Measurements from ENCODE around the gene ADNP2. TPM values are rescaled to one million over a fixed set of nuclear protein-coding genes. Genes with fewer than 3 reads are reported as not detected.

The ADNP2 gene
- total and polyA plus RNA-seq, 2 of the 4 experiments (the other 2 are of a cell fraction) = 5.6 to 18.3 TPM

GRCh38 chr18:80157708-80158343 is 48.8 kb downstream of the ADNP2 start:
- no peak overlapping the region for H2BK120ac ChIP-seq (ENCODE audit: low read depth, low read length)
- no peak overlapping the region for H3K23ac ChIP-seq (ENCODE audit: low read depth, low read length)
- intact Hi-C loops (cut with micrococcal nuclease) (loop anchor here (1.0 to 2.0 kb wide), 2 partner anchors 21 to 99 kb away; no protein-coding TSS in a partner anchor), in situ Hi-C loops (cut with MboI; ENCODE audit: low sequenced_read_pairs) (no loop called here), dilution Hi-C loops (cut with HindIII; ENCODE audit: low sequenced_read_pairs, unreplicated experiment) (no loop called here)
- no peaks in the 10 kb centered on the region for H3K9me3 ChIP-seq (ENCODE audit: control insufficient read depth, insufficient read depth, low read length)
- H3K79me1 ChIP-seq (ENCODE audit: low read depth in 1 of 2, low read length in 2 of 2) = peaks cover 5 to 6% of the 10 kb centered on the region in 2 experiments; a peak in 2 of 4 replicates
- H4K91ac ChIP-seq (ENCODE audit: insufficient read depth, low read depth, low read length) = no peak overlapping the region
- 100% methylated on average over 2 of the region's 8 CpGs; no CpG with 5 or more reads in 1 of the 2 experiments for WGBS, 2 experiments (ENCODE audit: extremely low coverage in 2 of 2, insufficient read length in 1 of 2)
- H3K4ac ChIP-seq (ENCODE audit: low read depth, low read length) = no peak overlapping the region
- ATAC-seq (ENCODE audit: low read depth) (peak; percentile 84), DNase-seq (peak; percentile 74)
- no peak overlapping the region for H3K27ac ChIP-seq (ENCODE audit: insufficient read depth, low read length)
- H2AK9ac ChIP-seq (replicated peaks; ENCODE audit: low read depth, low read length, poor library complexity) = no peak overlapping the region
- no peak overlapping the region for H3K4me3 ChIP-seq (ENCODE audit: insufficient read depth, low read depth, low read length)
- no peak overlapping the region for H2BK15ac ChIP-seq (ENCODE audit: low read depth, low read length)
- no peaks in the 10 kb centered on the region for H3K9me1 ChIP-seq (ENCODE audit: insufficient read depth, low read length)
- H3K18ac ChIP-seq (ENCODE audit: low read depth, low read length) = no peak overlapping the region
- peaks cover 1% of the 10 kb centered on the region; the same call in 1 of the 2 replicates for H3K36me3 ChIP-seq (ENCODE audit: control insufficient read depth, insufficient read depth, low read length)
- H3K4me1 ChIP-seq (ENCODE audit: control insufficient read depth, insufficient read depth, low read length) = no peaks in the 10 kb centered on the region
- TSS peak; percentile 68 for BruUV-seq (replicated peaks)
- no peak overlapping the region for H3K56ac ChIP-seq (ENCODE audit: extremely low read depth, insufficient read depth, low read length)
- no peaks in the 10 kb centered on the region for H3K27me3 ChIP-seq (ENCODE audit: control insufficient read depth, insufficient read depth, low read length)
- no peak overlapping the region for H4K8ac ChIP-seq (ENCODE audit: low read depth in 2 of 2, low read length in 2 of 2)
- CTCF ChIA-PET = interaction anchor here (0.7 to 2.0 kb wide), 5 partner anchors 8 to 38 kb away, joined by 3 to 5 read pairs (median 4); no protein-coding TSS in a partner anchor
- H2BK5ac ChIP-seq (ENCODE audit: low read depth, low read length, poor library complexity, severe bottlenecking) = no peak overlapping the region
- no peak overlapping the region for H3K4me2 ChIP-seq (ENCODE audit: low read depth, low read length)
- no peak overlapping the region for H3K9ac ChIP-seq (ENCODE audit: low read depth, low read length)
- H2BK20ac ChIP-seq (ENCODE audit: low read depth, low read length) = no peak overlapping the region
- H3K14ac ChIP-seq (replicated peaks; ENCODE audit: low read depth, low read length) = no peak overlapping the region
- H4K20me1 ChIP-seq (ENCODE audit: insufficient read depth, low read length) = no peaks in the 10 kb centered on the region; the same call in 1 of the 2 replicates
- no peak overlapping the region for H2AK5ac ChIP-seq (ENCODE audit: low read depth, low read length)
- no peak overlapping the region for H4K5ac ChIP-seq (ENCODE audit: low read depth, low read length)
- H2AFZ ChIP-seq (replicated peaks; ENCODE audit: low read length, poor library complexity) = no peak overlapping the region
- POLR2A ChIA-PET (ENCODE audit: unreplicated experiment) = no interaction called here
- TF ChIP-seq MAFK (IDR thresholded peaks at IDR 0.05; ENCODE audit: low read depth, low read length) (peak; percentile 70), RAD21 (IDR thresholded peaks at IDR 0.05; ENCODE audit: low read length) (peak; percentile 94), MAZ (IDR thresholded peaks at IDR 0.05; ENCODE audit: borderline replicate concordance, low read depth, low read length) (no peak), BHLHE40 (IDR thresholded peaks at IDR 0.05; ENCODE audit: low read depth, low read length) (no peak), CHD1 (IDR thresholded peaks at IDR 0.05; ENCODE audit: low read depth, low read length) (no peak), SMC3 (IDR thresholded peaks at IDR 0.05; ENCODE audit: low read depth, low read length) (peak; percentile 88), NFE2L2 (IDR thresholded peaks at IDR 0.05; ENCODE audit: low read depth, low read length) (no peak), CTCF (conservative IDR thresholded peaks at IDR 0.05; ENCODE audit: low read depth, low read length) (peak; percentile 92), POLR2A (IDR thresholded peaks at IDR 0.05; ENCODE audit: low read depth, low read length) (no peak), USF2 (IDR thresholded peaks at IDR 0.05; ENCODE audit: low read depth, low read length) (no peak), ELK1 (IDR thresholded peaks at IDR 0.05; ENCODE audit: borderline replicate concordance, low read depth, low read length) (no peak), FOS (IDR thresholded peaks at IDR 0.05; ENCODE audit: low read depth, low read length) (no peak), RFX5 (IDR thresholded peaks at IDR 0.05; ENCODE audit: low read depth, low read length) (no peak), MXI1 (IDR thresholded peaks at IDR 0.05; ENCODE audit: borderline replicate concordance, low read depth, low read length) (no peak), RCOR1 (IDR thresholded peaks at IDR 0.05; ENCODE audit: insufficient replicate concordance, low read length) (no peak)

Measured in IMR-90 (cell line).